C4-2B (cell line): ENCODE measurements around the gene WNT6.

Experiments
- CTCF ChIP-seq: fragments of 450-650 bp; conservative IDR thresholded peaks from 2 replicates; pipeline ENCODE4 v1.5.1; 2017; ENCODE audit warnings: mild to moderate bottlenecking
- ZFX ChIP-seq: fragments of 450-650 bp; IDR thresholded peaks from 2 replicates; pipeline ENCODE4 v1.6.1; 2017

GRCh38 chr2:218873359-218874194 lies 14.0 kb downstream of the WNT6 start:
- no peak for TF ChIP-seq CTCF
- no peak for TF ChIP-seq ZFX
